Measurements from ENCODE around the gene KLF3. TPM values are rescaled to one million over a fixed set of nuclear protein-coding genes. Genes with fewer than 3 reads are reported as not detected.

The KLF3 gene
- total and polyA plus RNA-seq, 2 of the 8 experiments (the other 6 are each of a cell fraction or from before 2014, with no cell fraction given), result 8.0 to 14.9 TPM

- Histone ChIP-seq H3K27ac (ENCODE audit: low read depth, low read length) (no peak overlapping the region), H3K4me1 (replicated peaks in 1 of 4; ENCODE audit: control insufficient read depth in 3 of 4, insufficient read depth in 4 of 4, low read length in 3 of 4) (peaks cover 0 to 5% (median 0%) of the 10 kb centered on the region in 4 experiments; a peak in 1 of 7 replicates), H3K4me3 (ENCODE audit: extremely low read depth in 1 of 4, insufficient read depth in 2 of 4, low read depth in 3 of 4, low read length in 4 of 4) (no peak overlapping the region), H2BK120ac (replicated peaks; ENCODE audit: low read depth, low read length) (no peak overlapping the region), H3K79me2 (ENCODE audit: control insufficient read depth in 1 of 2, insufficient read depth in 2 of 2, low read length in 2 of 2) (no peaks in the 10 kb centered on the region), H2AFZ (ENCODE audit: low read length) (no peak overlapping the region), H3K4me2 (ENCODE audit: insufficient read depth in 1 of 2, low read depth in 2 of 2, low read length in 2 of 2) (no peak overlapping the region), H3K23ac (ENCODE audit: insufficient read length) (no peak overlapping the region), H4K91ac (replicated peaks; ENCODE audit: insufficient read length, low read length) (no peak overlapping the region), H2BK20ac (ENCODE audit: low read length) (no peak overlapping the region), H3K14ac (ENCODE audit: insufficient read length) (no peak overlapping the region), H3K23me2 (ENCODE audit: low read depth, low read length) (no peaks in the 10 kb centered on the region), H3K56ac (replicated peaks; ENCODE audit: insufficient read length, low read depth, low read length) (no peak overlapping the region), H2BK5ac (ENCODE audit: low read depth, low read length) (no peak overlapping the region), H4K8ac (ENCODE audit: extremely low read depth, insufficient read depth, low read length) (no peak overlapping the region), H3K79me1 (ENCODE audit: low read depth, low read length) (no peaks in the 10 kb centered on the region), H2BK12ac (ENCODE audit: low read depth, low read length) (no peak overlapping the region), H3K4ac (replicated peaks; ENCODE audit: insufficient read length, low read depth, low read length) (no peak overlapping the region), H3K36me3 (ENCODE audit: control insufficient read depth in 2 of 4, insufficient read depth in 4 of 4, low read length in 3 of 4) (no peaks in the 10 kb centered on the region), H3K18ac (ENCODE audit: extremely low read depth, low read length) (no peak overlapping the region), H2AK5ac (ENCODE audit: low read depth, low read length) (no peak overlapping the region), H3K27me3 (replicated peaks in 1 of 4; ENCODE audit: control insufficient read depth in 3 of 4, extremely low read depth in 1 of 4, insufficient read depth in 3 of 4, low read length in 3 of 4) (no peaks in the 10 kb centered on the region), H4K5ac (ENCODE audit: insufficient read length, low read depth, low read length) (no peak overlapping the region), H3K9ac (replicated peaks in 1 of 4; ENCODE audit: extremely low read depth in 1 of 4, low read depth in 3 of 4, low read length in 3 of 4) (no peak overlapping the region), H3K9me3 (ENCODE audit: insufficient read depth in 2 of 2, low read depth in 1 of 2, low read length in 1 of 2) (no peaks in the 10 kb centered on the region), H2BK15ac (ENCODE audit: low read length) (no peak overlapping the region), H4K20me1 (replicated peaks in 1 of 2; ENCODE audit: control insufficient read depth in 1 of 2, insufficient read depth in 2 of 2, low read length in 2 of 2) (no peaks in the 10 kb centered on the region)
- ChIA-PET POLR2A (ENCODE audit: partially characterized antibody) (interaction anchor here (0.6 kb wide), 1 partner anchor 18 kb away, joined by 3 read pairs; no protein-coding TSS in a partner anchor), CTCF (ENCODE audit: partially characterized antibody) (interaction anchor here (0.6 to 2.8 kb wide), 13 partner anchors 10 to 886 kb away, joined by 3 to 10 read pairs (median 5); no protein-coding TSS in a partner anchor)
- TF ChIP-seq BRCA1 (IDR thresholded peaks at IDR 0.05; ENCODE audit: low read depth, low read length) (no peak), ATF3 (IDR thresholded peaks at IDR 0.05; ENCODE audit: insufficient read depth, low read depth, low read length) (no peak)
- no peak for FAIRE-seq
- DNase-seq (ENCODE audit: low read depth in 1 of 2, low spot score in 2 of 2), result no peak
- 91% methylated on average over 3 of the region's 3 CpGs; no CpG with 5 or more reads in 1 of the 2 experiments for WGBS, 2 experiments (ENCODE audit: extremely low coverage in 1 of 2, insufficient coverage in 1 of 2, insufficient read length in 1 of 2, insufficient replicate concordance in 2 of 2, low coverage in 1 of 2, low lambda C conversion rate in 2 of 2, missing lambda C conversion rate in 1 of 2)
Observed at GRCh38 chr4:38704622-38705154, 40.7 kb downstream of the KLF3 start.
